Stimulated activated naive CD8-positive, alpha-beta T cell treated with anti-CD3 and anti-CD28 coated beads, Interleukin-15, Interleukin-2, amounts not matched to agents 100 ng/mL and 50 ng/mL, for 24 hours (primary cell): ENCODE results near the gene AREG.

Experiments used
- H3K27ac Mint-ChIP-seq: one replicate; pipeline ENCODE4 v1.8.0; 2021; ENCODE audit warnings: mild to moderate bottlenecking, mixed read lengths
- H3K27me3 Mint-ChIP-seq: one replicate; pipeline ENCODE4 v1.8.0; 2021; ENCODE audit warnings: mixed read lengths
- H3K36me3 Mint-ChIP-seq: one replicate; pipeline ENCODE4 v1.8.0; 2021; ENCODE audit warnings: low read depth, mixed read lengths
- H3K4me1 Mint-ChIP-seq: one replicate; pipeline ENCODE4 v1.8.0; 2021; ENCODE audit warnings: low read depth, mixed read lengths
- H3K4me3 Mint-ChIP-seq: one replicate; pipeline ENCODE4 v1.8.0; 2021; ENCODE audit warnings: mild to moderate bottlenecking, mixed read lengths
- H3K9me3 Mint-ChIP-seq: one replicate; pipeline ENCODE4 v1.8.0; 2021; ENCODE audit warnings: mixed read lengths

AREG gene

GRCh38 chr4:74464291-74464690, 19.4 kb downstream of the AREG start:
- Mint-ChIP-seq H3K27me3 (peaks cover 12% of the 10 kb centered on the region), H3K4me1 (no peaks in the 10 kb centered on the region), H3K27ac (no peak overlapping the region), H3K4me3 (no peak overlapping the region), H3K9me3 (peaks cover 6% of the 10 kb centered on the region), H3K36me3 (no peaks in the 10 kb centered on the region)

- H3K27ac Mint-ChIP-seq = no peak overlapping the region
Observed at GRCh38 chr4:74466242-74466641, 21.3 kb downstream of the AREG start.

GRCh38 chr4:74471264-74471663, 26.3 kb downstream of the AREG start:
- H3K4me1 Mint-ChIP-seq = no peaks in the 10 kb centered on the region
- H3K9me3 Mint-ChIP-seq = no peaks in the 10 kb centered on the region
- H3K4me3 Mint-ChIP-seq = no peak overlapping the region
- H3K27me3 Mint-ChIP-seq = peaks cover 16% of the 10 kb centered on the region
- no peak overlapping the region for H3K27ac Mint-ChIP-seq
- H3K36me3 Mint-ChIP-seq = no peaks in the 10 kb centered on the region

More at GRCh38 chr4:74466242-74466641, 21.3 kb downstream of the AREG start:
- peaks cover 6% of the 10 kb centered on the region for H3K27me3 Mint-ChIP-seq
- no peaks in the 10 kb centered on the region for H3K4me1 Mint-ChIP-seq
- no peaks in the 10 kb centered on the region for H3K36me3 Mint-ChIP-seq
- no peak overlapping the region for H3K4me3 Mint-ChIP-seq
- H3K9me3 Mint-ChIP-seq = no peaks in the 10 kb centered on the region

GRCh38 chr4:74473155-74473811, 28.3 kb downstream of the AREG start:
- Mint-ChIP-seq H3K4me3 (no peak overlapping the region), H3K9me3 (no peaks in the 10 kb centered on the region), H3K4me1 (no peaks in the 10 kb centered on the region), H3K27ac (no peak overlapping the region), H3K36me3 (no peaks in the 10 kb centered on the region), H3K27me3 (peaks cover 20% of the 10 kb centered on the region)

GRCh38 chr4:74474345-74475090, 29.6 kb downstream of the AREG start:
- Mint-ChIP-seq H3K27ac (no peak overlapping the region), H3K4me1 (no peaks in the 10 kb centered on the region), H3K36me3 (no peaks in the 10 kb centered on the region), H3K9me3 (no peaks in the 10 kb centered on the region), H3K4me3 (no peak overlapping the region), H3K27me3 (peaks cover 24% of the 10 kb centered on the region)

GRCh38 chr4:74475091-74475800, 30.3 kb downstream of the AREG start:
- Mint-ChIP-seq H3K36me3 (no peaks in the 10 kb centered on the region), H3K27ac (no peak overlapping the region), H3K9me3 (no peaks in the 10 kb centered on the region), H3K27me3 (peaks cover 24% of the 10 kb centered on the region), H3K4me3 (no peak overlapping the region), H3K4me1 (no peaks in the 10 kb centered on the region)

- Mint-ChIP-seq H3K27me3 (peaks cover 24% of the 10 kb centered on the region), H3K4me1 (no peaks in the 10 kb centered on the region), H3K27ac (no peak overlapping the region), H3K36me3 (no peaks in the 10 kb centered on the region), H3K4me3 (no peak overlapping the region), H3K9me3 (no peaks in the 10 kb centered on the region)
Observed at GRCh38 chr4:74475946-74476345, 31.0 kb downstream of the AREG start.

- Mint-ChIP-seq H3K4me1 (no peaks in the 10 kb centered on the region), H3K27ac (no peak overlapping the region), H3K27me3 (peaks cover 18% of the 10 kb centered on the region), H3K36me3 (no peaks in the 10 kb centered on the region), H3K9me3 (no peaks in the 10 kb centered on the region), H3K4me3 (no peak overlapping the region)
Observed at GRCh38 chr4:74479009-74479408, 34.1 kb downstream of the AREG start.

GRCh38 chr4:74480267-74480666, 35.3 kb downstream of the AREG start:
- Mint-ChIP-seq H3K27ac (no peak overlapping the region), H3K27me3 (peaks cover 14% of the 10 kb centered on the region), H3K4me3 (no peak overlapping the region), H3K36me3 (no peaks in the 10 kb centered on the region), H3K4me1 (no peaks in the 10 kb centered on the region), H3K9me3 (no peaks in the 10 kb centered on the region)

GRCh38 chr4:74481891-74482609, 37.1 kb downstream of the AREG start:
- Mint-ChIP-seq H3K36me3 (no peaks in the 10 kb centered on the region), H3K27ac (no peak overlapping the region), H3K9me3 (no peaks in the 10 kb centered on the region), H3K4me3 (no peak overlapping the region), H3K27me3 (peaks cover 11% of the 10 kb centered on the region), H3K4me1 (no peaks in the 10 kb centered on the region)

GRCh38 chr4:74483226-74483911, 38.4 kb downstream of the AREG start:
- Mint-ChIP-seq H3K4me1 (no peaks in the 10 kb centered on the region), H3K36me3 (no peaks in the 10 kb centered on the region), H3K27ac (no peak overlapping the region), H3K9me3 (no peaks in the 10 kb centered on the region), H3K4me3 (no peak overlapping the region), H3K27me3 (peaks cover 7% of the 10 kb centered on the region)

- no peaks in the 10 kb centered on the region for H3K4me1 Mint-ChIP-seq
- H3K4me3 Mint-ChIP-seq = no peak overlapping the region
- H3K36me3 Mint-ChIP-seq = no peaks in the 10 kb centered on the region
- H3K9me3 Mint-ChIP-seq = no peaks in the 10 kb centered on the region
- peaks cover 5% of the 10 kb centered on the region for H3K27me3 Mint-ChIP-seq
- no peak overlapping the region for H3K27ac Mint-ChIP-seq
Observed at GRCh38 chr4:74486905-74487304, 42.0 kb downstream of the AREG start.

- H3K4me3 Mint-ChIP-seq = no peak overlapping the region
Observed at GRCh38 chr4:74487771-74488170, 42.8 kb downstream of the AREG start.

GRCh38 chr4:74490736-74491135, 45.8 kb downstream of the AREG start:
- H3K27me3 Mint-ChIP-seq = no peaks in the 10 kb centered on the region
- H3K27ac Mint-ChIP-seq = no peak overlapping the region
- H3K36me3 Mint-ChIP-seq = no peaks in the 10 kb centered on the region
- no peak overlapping the region for H3K4me3 Mint-ChIP-seq
- no peaks in the 10 kb centered on the region for H3K9me3 Mint-ChIP-seq
- H3K4me1 Mint-ChIP-seq = no peaks in the 10 kb centered on the region

More at GRCh38 chr4:74487771-74488170, 42.8 kb downstream of the AREG start:
- Mint-ChIP-seq H3K36me3 (no peaks in the 10 kb centered on the region), H3K9me3 (no peaks in the 10 kb centered on the region), H3K4me1 (no peaks in the 10 kb centered on the region), H3K27ac (no peak overlapping the region), H3K27me3 (peaks cover 5% of the 10 kb centered on the region)
